Stimulated activated CD4-positive, alpha-beta T cell treated with anti-CD3 and anti-CD28 coated beads, TNF-alpha, amount 100 ng/mL, for 24 hours (primary cell): ENCODE measurements around the gene RADIL.

Experiments used
- DNase-seq, 3 experiments: peaks; one replicate each; pipeline ENCODE4 v3.0.0-alpha.2; 2020; ENCODE audit warnings: low read depth in 3 of 3

The RADIL gene

GRCh38 chr7:4883033-4883371 is 514 bp downstream of the RADIL start:
- DNase-seq, result no peak

GRCh38 chr7:4882169-4883032 is 1.1 kb downstream of the RADIL start:
- DNase-seq, result peak in 1 of 3 experiments; percentile 2

- no peak for DNase-seq
These were observed 3.3 kb downstream of the RADIL start for GRCh38 chr7:4880218-4880617.

- DNase-seq, result no peak
These were observed 4.0 kb downstream of the RADIL start for GRCh38 chr7:4879396-4880081.

- no peak for DNase-seq
These were observed 4.9 kb downstream of the RADIL start for GRCh38 chr7:4878336-4879335.

- DNase-seq, result no peak
These were observed 6.9 kb downstream of the RADIL start for GRCh38 chr7:4876586-4876985.

GRCh38 chr7:4875391-4875790 is 8.1 kb downstream of the RADIL start:
- DNase-seq, result no peak

GRCh38 chr7:4873071-4873944 is 10.2 kb downstream of the RADIL start:
- no peak for DNase-seq

GRCh38 chr7:4871930-4872675 is 11.4 kb downstream of the RADIL start:
- DNase-seq, result no peak

GRCh38 chr7:4871056-4871680 is 12.3 kb downstream of the RADIL start:
- DNase-seq, result no peak

- DNase-seq, result no peak
These were observed 15.0 kb downstream of the RADIL start for GRCh38 chr7:4868493-4868892.

- DNase-seq, result no peak
These were observed 16.7 kb downstream of the RADIL start for GRCh38 chr7:4866528-4867496.

GRCh38 chr7:4862156-4862555 is 21.4 kb downstream of the RADIL start:
- no peak for DNase-seq

GRCh38 chr7:4861673-4862072 is 21.8 kb downstream of the RADIL start, which contains the start of gene PAPOLB:
Gene PAPOLB, minus strand, starts transcription at chr7:4862030. Its CDS starts 220 bp downstream, at chr7:4861810.
- no peak for DNase-seq

- DNase-seq, result no peak
These were observed 22.3 kb downstream of the RADIL start for GRCh38 chr7:4861227-4861626.

GRCh38 chr7:4857189-4857588 is 26.3 kb downstream of the RADIL start:
- no peak for DNase-seq

GRCh38 chr7:4856336-4857057 is 27.0 kb downstream of the RADIL start:
- DNase-seq, result no peak

GRCh38 chr7:4854916-4855315 is 28.6 kb downstream of the RADIL start:
- DNase-seq, result no peak
